Neuronal stem cell (in vitro differentiated cells): ENCODE data around the gene SCAP.

Source experiments
- DNase-seq: peaks from one replicate; pipeline ENCODE4 v3.0.0-alpha.2; 2013; ENCODE audit warnings: low spot score
- H2AFZ ChIP-seq: one replicate; pipeline ENCODE4 v1.6.1; 2013; ENCODE audit warnings: mild to moderate bottlenecking, low read length, inconsistent platforms
- H2AK5ac ChIP-seq: 2 replicates; pipeline ENCODE4 v1.6.1; 2013; ENCODE audit warnings: low read depth, mild to moderate bottlenecking, inconsistent platforms, low read length, moderate library complexity, mixed read lengths
- H2BK120ac ChIP-seq: 2 replicates; pipeline ENCODE4 v1.6.1; 2013; ENCODE audit warnings: low read depth, mild to moderate bottlenecking, inconsistent platforms, low read length, moderate library complexity, mixed read lengths
- H2BK12ac ChIP-seq: one replicate; pipeline ENCODE4 v1.6.1; 2013; ENCODE audit warnings: low read length, inconsistent platforms
- H2BK15ac ChIP-seq: 2 replicates; pipeline ENCODE4 v1.6.1; 2013; ENCODE audit warnings: mild to moderate bottlenecking, low read length, inconsistent platforms, mixed read lengths
- H2BK5ac ChIP-seq: one replicate; pipeline ENCODE4 v1.6.1; 2013; ENCODE audit warnings: inconsistent platforms, mild to moderate bottlenecking, low read length, moderate library complexity
- H3K14ac ChIP-seq: one replicate; pipeline ENCODE4 v1.6.1; 2013; ENCODE audit warnings: low read length, inconsistent platforms
- H3K18ac ChIP-seq: 2 replicates; pipeline ENCODE4 v1.6.1; 2013; ENCODE audit warnings: low read length, inconsistent platforms
- H3K23ac ChIP-seq: 2 replicates; pipeline ENCODE4 v1.6.1; 2013; ENCODE audit warnings: low read depth, mild to moderate bottlenecking, mixed read lengths, low read length, inconsistent platforms; ENCODE audit not compliant: poor library complexity
- H3K27ac ChIP-seq: replicated peaks from 3 replicates; pipeline ENCODE4 v1.5.1; 2013; ENCODE audit warnings: low read length, inconsistent platforms
- H3K27me3 ChIP-seq, 3 experiments: 2 replicates each; pipeline ENCODE4 v1.6.1; 2013; ENCODE audit warnings: low read length in 3 of 3, mild to moderate bottlenecking in 2 of 3, inconsistent platforms in 1 of 3, low read depth in 1 of 3, mixed read lengths in 1 of 3, moderate library complexity in 1 of 3; ENCODE audit not compliant: control insufficient read depth in 3 of 3, insufficient read depth in 3 of 3
- H3K36me3 ChIP-seq, 2 donors: replicated peaks in 1 of 2; 2 replicates each; pipeline ENCODE4 v1.6.1; 2013; ENCODE audit warnings: low read length in 2 of 2; ENCODE audit not compliant: control insufficient read depth in 2 of 2, insufficient read depth in 2 of 2
- H3K4ac ChIP-seq: 2 replicates; pipeline ENCODE4 v1.6.1; 2013; ENCODE audit warnings: inconsistent platforms, mild to moderate bottlenecking, low read length, moderate library complexity
- H3K4me1 ChIP-seq, 2 donors: 1 replicate in 1 of 2; 2 replicates in 1 of 2; pipeline ENCODE4 v1.6.1; 2013; ENCODE audit warnings: low read length in 2 of 2, low read depth in 1 of 2; ENCODE audit not compliant: control insufficient read depth in 2 of 2, insufficient read depth in 1 of 2
- H3K4me2 ChIP-seq: one replicate; pipeline ENCODE4 v1.6.1; 2013; ENCODE audit warnings: mild to moderate bottlenecking, low read length, inconsistent platforms; ENCODE audit not compliant: insufficient read depth, poor library complexity, severe bottlenecking
- H3K4me3 ChIP-seq, 2 donors: 2 replicates each; pipeline ENCODE4 v1.5.1; 2013; ENCODE audit warnings: low read length in 2 of 2, mild to moderate bottlenecking in 2 of 2, inconsistent platforms in 1 of 2, moderate library complexity in 1 of 2
- H3K79me1 ChIP-seq: one replicate; pipeline ENCODE4 v1.6.1; 2013; ENCODE audit warnings: low read depth, mild to moderate bottlenecking, inconsistent platforms, low read length, moderate library complexity
- H3K9ac ChIP-seq: one replicate; pipeline ENCODE4 v1.6.1; 2013; ENCODE audit warnings: mild to moderate bottlenecking, low read depth, low read length, inconsistent platforms; ENCODE audit not compliant: poor library complexity
- H3K9me3 ChIP-seq, 2 donors: replicated peaks in 1 of 2; 2 replicates each; pipeline versions ENCODE3 to v1.6.1; 2013; ENCODE audit warnings: low read length in 2 of 2, mild to moderate bottlenecking in 2 of 2, inconsistent platforms in 1 of 2, low read depth in 1 of 2, mixed read lengths in 1 of 2, moderate library complexity in 1 of 2; ENCODE audit not compliant: control insufficient read depth in 2 of 2, insufficient read depth in 1 of 2
- H4K8ac ChIP-seq: one replicate; pipeline ENCODE4 v1.6.1; 2013; ENCODE audit warnings: low read depth, mild to moderate bottlenecking, inconsistent platforms, low read length, moderate library complexity
- H4K91ac ChIP-seq: one replicate; pipeline ENCODE4 v1.6.1; 2013; ENCODE audit warnings: low read length, low read depth, mild to moderate bottlenecking, inconsistent platforms; ENCODE audit not compliant: poor library complexity
- WGBS, 2 donors: extraction: QIAGEN DNeasy Blood & Tissue Kit; methylation state at CpG; one replicate each; pipeline ENCODE4 v1.1.7; 2013; ENCODE audit warnings: missing lambda C conversion rate in 2 of 2, mixed read lengths in 1 of 2; ENCODE audit not compliant: insufficient read length in 2 of 2, insufficient replicate concordance in 1 of 2; ENCODE audit errors: extremely low coverage in 2 of 2; 5-methylcytosine and 5-hydroxymethylcytosine counted together

Gene SCAP

DNA sequence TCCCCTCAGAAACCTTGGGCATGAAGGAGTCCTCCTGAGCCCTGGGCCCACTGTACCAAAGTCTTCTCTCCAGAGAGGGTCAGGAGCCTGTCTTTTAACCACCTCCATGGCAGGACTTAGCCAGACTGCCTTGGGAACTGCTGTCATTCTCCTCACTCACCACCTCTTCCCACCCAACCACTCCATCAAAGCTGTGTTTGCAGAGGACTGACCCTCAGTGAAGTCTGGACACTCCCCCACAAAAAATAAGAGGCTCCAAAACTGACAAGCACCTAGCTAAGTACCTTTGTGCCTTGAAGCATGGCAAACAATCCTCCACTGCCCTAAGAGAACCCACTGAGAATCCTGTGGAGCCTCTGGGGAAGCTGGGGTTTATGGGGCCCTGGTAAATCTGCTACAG is 2.3 kb upstream of the SCAP start:
- Histone ChIP-seq H2BK120ac (no peak overlapping the region), H3K27me3 (no peaks in the 10 kb centered on the region), H3K9ac (no peak overlapping the region), H4K91ac (no peak overlapping the region), H3K4me3 (no peak overlapping the region), H3K27ac (no peak overlapping the region), H2BK12ac (no peak overlapping the region), H2BK5ac (no peak overlapping the region), H3K4me1 (peaks cover 3 to 4% of the 10 kb centered on the region in 2 donors), H3K4ac (no peak overlapping the region), H3K79me1 (peaks cover 6% of the 10 kb centered on the region), H4K8ac (no peak overlapping the region), H3K23ac (no peak overlapping the region), H3K14ac (no peak overlapping the region), H2BK15ac (no peak overlapping the region), H3K4me2 (no peak overlapping the region), H3K9me3 (no peaks in the 10 kb centered on the region), H2AFZ (no peak overlapping the region), H3K18ac (no peak overlapping the region), H3K36me3 (peaks cover 0 to 4% of the 10 kb centered on the region in 2 donors), H2AK5ac (no peak overlapping the region)
- no peak for DNase-seq

- Histone ChIP-seq H2BK15ac (peak overlapping the region; percentile 56), H2BK12ac (peak overlapping the region; percentile 53), H2BK120ac (no peak overlapping the region), H3K4me2 (no peak overlapping the region), H3K18ac (peak overlapping the region; percentile 25), H3K4ac (peak overlapping the region; percentile 86), H3K4me3 (peak overlapping the region in 1 of 2 donors; percentile 71), H4K8ac (peak overlapping the region; percentile 32), H3K9ac (no peak overlapping the region), H3K79me1 (peaks cover 8% of the 10 kb centered on the region), H3K14ac (peak overlapping the region; percentile 92), H3K23ac (peak overlapping the region; percentile 18), H3K36me3 (peaks cover 0 to 4% of the 10 kb centered on the region in 2 donors), H4K91ac (peak overlapping the region; percentile 97), H3K27me3 (no peaks in the 10 kb centered on the region), H3K4me1 (peaks cover 2 to 3% of the 10 kb centered on the region in 2 donors), H3K9me3 (no peaks in the 10 kb centered on the region), H2BK5ac (peak overlapping the region; percentile 95), H3K27ac (no peak overlapping the region), H2AFZ (peak overlapping the region; percentile 93), H2AK5ac (peak overlapping the region; percentile 99)
- no peak for DNase-seq
- no CpG with 5 or more reads among the region's 11 CpGs for whole genome bisulfite sequencing, 2 donors
Measured at GRCh38 chr3:47476644-47477199, 981 bp upstream of the SCAP start.

- Histone ChIP-seq H3K27me3 (no peaks in the 10 kb centered on the region), H3K23ac (no peak overlapping the region), H4K8ac (no peak overlapping the region), H2BK120ac (no peak overlapping the region), H3K4me3 (peak overlapping the region; percentile 69 to 71), H3K79me1 (peaks cover 8% of the 10 kb centered on the region), H2AFZ (peak overlapping the region; percentile 93), H3K4me2 (peak overlapping the region; percentile 43), H3K4ac (peak overlapping the region; percentile 76), H3K9ac (no peak overlapping the region), H2BK5ac (peak overlapping the region; percentile 95), H4K91ac (no peak overlapping the region), H2BK15ac (peak overlapping the region; percentile 85), H3K14ac (no peak overlapping the region), H3K18ac (peak overlapping the region; percentile 89), H3K36me3 (peaks cover 0 to 4% of the 10 kb centered on the region in 2 donors), H2AK5ac (no peak overlapping the region), H2BK12ac (no peak overlapping the region), H3K4me1 (peaks cover 2 to 3% of the 10 kb centered on the region in 2 donors), H3K9me3 (no peaks in the 10 kb centered on the region), H3K27ac (no peak overlapping the region)
- no CpG with 5 or more reads among the region's 5 CpGs for WGBS, 2 donors
- DNase-seq = no peak
Measured at GRCh38 chr3:47476330-47476626, 537 bp upstream of the SCAP start.

GRCh38 chr3:47475029-47475569 is 642 bp downstream of the SCAP start:
- Histone ChIP-seq H2BK15ac (no peak overlapping the region), H2AK5ac (no peak overlapping the region), H3K23ac (peak overlapping the region; percentile 93), H2AFZ (peak overlapping the region; percentile 93), H3K14ac (peak overlapping the region; percentile 99), H2BK120ac (no peak overlapping the region), H2BK12ac (peak overlapping the region; percentile 26), H3K79me1 (peaks cover 8% of the 10 kb centered on the region), H4K91ac (no peak overlapping the region), H3K27ac (peak overlapping the region; percentile 53), H3K4ac (no peak overlapping the region), H3K4me1 (peaks cover 2 to 3% of the 10 kb centered on the region in 2 donors), H3K27me3 (no peaks in the 10 kb centered on the region), H3K9me3 (peaks cover 0 to 2% of the 10 kb centered on the region in 2 donors), H3K9ac (peak overlapping the region; percentile 96), H3K18ac (peak overlapping the region; percentile 97), H4K8ac (no peak overlapping the region), H3K4me2 (peak overlapping the region; percentile 69), H3K4me3 (peak overlapping the region; percentile 71 to 99), H3K36me3 (peaks cover 0 to 4% of the 10 kb centered on the region in 2 donors), H2BK5ac (peak overlapping the region; percentile 95)
- WGBS, 2 donors = no CpG with 5 or more reads among the region's 24 CpGs
- no peak for DNase-seq
